Effector memory CD8-positive, alpha-beta T cell (primary cell): Measurements from ENCODE around the gene KLF7.

Experiments used
- ATAC-seq: fragments of 150-1000 bp; cut with Tn5 transposase; replicated peaks from 2 replicates; pipeline ENCODE4 v1.10.0; 2021; ENCODE audit warnings: mild to moderate bottlenecking, moderate library complexity
- DNase-seq, 3 experiments: peaks; one replicate each; pipeline ENCODE4 v3.0.0; 2021
- H3K27ac Mint-ChIP-seq, 2 donors: one replicate each; pipeline ENCODE4 v1.8.0; 2022; ENCODE audit warnings: mild to moderate bottlenecking in 2 of 2, mixed read lengths in 2 of 2, moderate library complexity in 2 of 2
- H3K27me3 Mint-ChIP-seq, 2 donors: one replicate each; pipeline ENCODE4 v1.8.0; 2022; ENCODE audit warnings: mixed read lengths in 2 of 2
- H3K36me3 Mint-ChIP-seq: one replicate; pipeline ENCODE4 v1.8.0; 2022; ENCODE audit warnings: mild to moderate bottlenecking, moderate library complexity, mixed read lengths; ENCODE audit not compliant: insufficient read depth
- H3K4me1 Mint-ChIP-seq, 2 donors: one replicate each; pipeline ENCODE4 v1.8.0; 2022; ENCODE audit warnings: low read depth in 2 of 2, mixed read lengths in 2 of 2
- H3K4me3 Mint-ChIP-seq, 2 donors: one replicate each; pipeline ENCODE4 v1.8.0; 2022; ENCODE audit warnings: mild to moderate bottlenecking in 2 of 2, mixed read lengths in 2 of 2, moderate library complexity in 2 of 2
- H3K9me3 Mint-ChIP-seq, 2 donors: one replicate each; pipeline ENCODE4 v1.8.0; 2022; ENCODE audit warnings: mixed read lengths in 2 of 2

The KLF7 gene

GRCh38 chr2:207163053-207163755 lies 2.5 kb downstream of the KLF7 start:
- DNase-seq (no peak), ATAC-seq (no peak)
- no peaks in the 10 kb centered on the region for H3K9me3 Mint-ChIP-seq
- peak overlapping the region in 1 of 2 donors; percentile 94 for H3K27ac Mint-ChIP-seq
- H3K27me3 Mint-ChIP-seq, result peaks cover 36 to 67% of the 10 kb centered on the region in 2 donors
- H3K36me3 Mint-ChIP-seq, result peaks cover 10% of the 10 kb centered on the region
- peak overlapping the region; percentile 74 to 81 for H3K4me3 Mint-ChIP-seq
- H3K4me1 Mint-ChIP-seq, result peaks cover 10 to 19% of the 10 kb centered on the region in 2 donors

GRCh38 chr2:207162316-207162715 lies 3.4 kb downstream of the KLF7 start:
- no peak for ATAC-seq
- no peak overlapping the region for H3K4me3 Mint-ChIP-seq
- no peaks in the 10 kb centered on the region for H3K9me3 Mint-ChIP-seq

GRCh38 chr2:207161247-207162123 lies 4.3 kb downstream of the KLF7 start:
- ATAC-seq, result no peak
- Mint-ChIP-seq H3K9me3 (no peaks in the 10 kb centered on the region), H3K4me1 (peaks cover 4 to 18% of the 10 kb centered on the region in 2 donors), H3K4me3 (no peak overlapping the region), H3K27me3 (peaks cover 23 to 52% of the 10 kb centered on the region in 2 donors), H3K36me3 (peaks cover 10% of the 10 kb centered on the region), H3K27ac (no peak overlapping the region)
- DNase-seq, result no peak

More at GRCh38 chr2:207162316-207162715, 3.4 kb downstream of the KLF7 start:
- peaks cover 10 to 19% of the 10 kb centered on the region in 2 donors for H3K4me1 Mint-ChIP-seq
- peaks cover 10% of the 10 kb centered on the region for H3K36me3 Mint-ChIP-seq
- H3K27ac Mint-ChIP-seq, result no peak overlapping the region
- peaks cover 27 to 59% of the 10 kb centered on the region in 2 donors for H3K27me3 Mint-ChIP-seq
- no peak for DNase-seq

- H3K4me3 Mint-ChIP-seq, result no peak overlapping the region
- DNase-seq, result no peak
- no peaks in the 10 kb centered on the region for H3K9me3 Mint-ChIP-seq
- H3K27me3 Mint-ChIP-seq, result peaks cover 15 to 38% of the 10 kb centered on the region in 2 donors
- H3K4me1 Mint-ChIP-seq, result peaks cover 0 to 14% of the 10 kb centered on the region in 2 donors
- no peak for ATAC-seq
- H3K36me3 Mint-ChIP-seq, result peaks cover 4% of the 10 kb centered on the region
- no peak overlapping the region for H3K27ac Mint-ChIP-seq
Observed at GRCh38 chr2:207160115-207160514, 5.6 kb downstream of the KLF7 start.

GRCh38 chr2:207159002-207159401 lies 6.7 kb downstream of the KLF7 start:
- peaks cover 7 to 27% of the 10 kb centered on the region in 2 donors for H3K27me3 Mint-ChIP-seq
- no peaks in the 10 kb centered on the region for H3K36me3 Mint-ChIP-seq
- ATAC-seq (no peak), DNase-seq (no peak)
- no peaks in the 10 kb centered on the region for H3K9me3 Mint-ChIP-seq
- H3K27ac Mint-ChIP-seq, result no peak overlapping the region
- H3K4me3 Mint-ChIP-seq, result no peak overlapping the region
- peaks cover 0 to 7% of the 10 kb centered on the region in 2 donors for H3K4me1 Mint-ChIP-seq

GRCh38 chr2:207157731-207158130 lies 8.0 kb downstream of the KLF7 start:
- Mint-ChIP-seq H3K27ac (no peak overlapping the region), H3K9me3 (no peaks in the 10 kb centered on the region), H3K4me3 (no peak overlapping the region), H3K36me3 (no peaks in the 10 kb centered on the region), H3K4me1 (peaks cover 0 to 3% of the 10 kb centered on the region in 2 donors), H3K27me3 (peaks cover 7 to 17% of the 10 kb centered on the region in 2 donors)
- ATAC-seq (no peak), DNase-seq (no peak)

- Mint-ChIP-seq H3K4me3 (no peak overlapping the region), H3K27me3 (peaks cover 2 to 16% of the 10 kb centered on the region in 2 donors), H3K27ac (no peak overlapping the region), H3K36me3 (no peaks in the 10 kb centered on the region), H3K4me1 (peaks cover 0 to 3% of the 10 kb centered on the region in 2 donors), H3K9me3 (no peaks in the 10 kb centered on the region)
- DNase-seq (no peak), ATAC-seq (no peak)
Observed at GRCh38 chr2:207157162-207157481, 8.6 kb downstream of the KLF7 start.

- Mint-ChIP-seq H3K9me3 (no peaks in the 10 kb centered on the region), H3K27ac (no peak overlapping the region), H3K4me3 (no peak overlapping the region), H3K4me1 (peaks cover 0 to 3% of the 10 kb centered on the region in 2 donors), H3K36me3 (no peaks in the 10 kb centered on the region), H3K27me3 (peaks cover 0 to 11% of the 10 kb centered on the region in 2 donors)
- ATAC-seq (no peak), DNase-seq (no peak)
Observed at GRCh38 chr2:207156451-207157161, 9.1 kb downstream of the KLF7 start.

GRCh38 chr2:207155516-207156444 lies 10.0 kb downstream of the KLF7 start:
- Mint-ChIP-seq H3K4me1 (peaks cover 0 to 3% of the 10 kb centered on the region in 2 donors), H3K4me3 (no peak overlapping the region), H3K36me3 (no peaks in the 10 kb centered on the region), H3K9me3 (no peaks in the 10 kb centered on the region), H3K27ac (no peak overlapping the region), H3K27me3 (peaks cover 0 to 6% of the 10 kb centered on the region in 2 donors)
- ATAC-seq (peak; percentile 47), DNase-seq (no peak)

- Mint-ChIP-seq H3K27ac (no peak overlapping the region), H3K27me3 (peaks cover 3 to 10% of the 10 kb centered on the region in 2 donors), H3K4me1 (peaks cover 0 to 3% of the 10 kb centered on the region in 2 donors), H3K36me3 (no peaks in the 10 kb centered on the region), H3K4me3 (no peak overlapping the region), H3K9me3 (no peaks in the 10 kb centered on the region)
- DNase-seq, result no peak
- ATAC-seq, result no peak
Observed at GRCh38 chr2:207154556-207155510, 10.9 kb downstream of the KLF7 start.

- no peak for ATAC-seq
- Mint-ChIP-seq H3K36me3 (no peaks in the 10 kb centered on the region), H3K27me3 (peaks cover 14 to 24% of the 10 kb centered on the region in 2 donors), H3K4me3 (no peak overlapping the region), H3K27ac (no peak overlapping the region), H3K9me3 (no peaks in the 10 kb centered on the region), H3K4me1 (peaks cover 0 to 3% of the 10 kb centered on the region in 2 donors)
- DNase-seq, result no peak
Observed at GRCh38 chr2:207153266-207153975, 12.3 kb downstream of the KLF7 start.
